Peyer's patch (tissue), 4 donors: ENCODE data around the gene SMLR1. TPM values are rescaled to one million over a fixed set of nuclear protein-coding genes. Genes with fewer than 3 reads are reported as not detected.

ENCODE experiments used
- DNase-seq, 3 donors: peaks; one replicate each; pipeline ENCODE4 v3.0.0-alpha.2; 2017 to 2019
- H3K27ac ChIP-seq, 4 donors: fragments of 200-600 bp; sonication (generic); one replicate each; pipeline ENCODE4 v1.5.1; 2016 to 2019
- H3K27me3 ChIP-seq, 2 donors: fragments of 200-600 bp; sonication (generic); one replicate each; pipeline ENCODE4 v1.5.1; 2019
- H3K36me3 ChIP-seq, 3 donors: fragments of 200-600 bp; sonication (generic); one replicate each; pipeline ENCODE4 v1.5.1; 2016 to 2019
- H3K4me1 ChIP-seq, 4 donors: fragments of 200-600 bp; sonication (generic); one replicate each; pipeline ENCODE4 v1.5.1; 2016 to 2019
- H3K4me3 ChIP-seq, 4 donors: fragments of 200-600 bp; sonication (generic); 1 replicate in 3 of 4; 2 replicates in 1 of 4; pipeline ENCODE4 v1.5.1; 2016 to 2019; ENCODE audit warnings: mild to moderate bottlenecking in 1 of 4
- H3K9me3 ChIP-seq, 4 donors: fragments of 200-600 bp; sonication (generic); one replicate each; pipeline ENCODE4 v1.5.1; 2016 to 2019; ENCODE audit warnings: mild to moderate bottlenecking in 1 of 4
- CTCF ChIP-seq, 6 experiments: fragments of 450-650 bp in 4 of 6; fragments of 200-600 bp in 2 of 6; sonication (generic) in 1 of 6; IDR thresholded peaks; one replicate each; pipeline ENCODE4 v1.5.1; 2017 to 2019; ENCODE audit warnings: antibody characterized with exemption in 6 of 6, mild to moderate bottlenecking in 3 of 6, moderate library complexity in 1 of 6
- POLR2A ChIP-seq, 2 donors: fragments of 450-650 bp; IDR thresholded peaks; one replicate each; pipeline ENCODE4 v1.5.1; 2017; ENCODE audit warnings: antibody characterized with exemption in 2 of 2, mild to moderate bottlenecking in 2 of 2, moderate library complexity in 2 of 2
- total RNA-seq, 4 donors: library from RNA; depleted of rRNA; stranded (reverse); fragments of >200 nt; gene quantifications; one replicate each; pipeline ENCODE4 v1.1.0, GENCODE V29; 2016

The SMLR1 gene
- total RNA-seq, 4 donors from 2014 or later, result 7.1 to 24.8 (median 15.6) TPM; not detected in 1

DNA sequence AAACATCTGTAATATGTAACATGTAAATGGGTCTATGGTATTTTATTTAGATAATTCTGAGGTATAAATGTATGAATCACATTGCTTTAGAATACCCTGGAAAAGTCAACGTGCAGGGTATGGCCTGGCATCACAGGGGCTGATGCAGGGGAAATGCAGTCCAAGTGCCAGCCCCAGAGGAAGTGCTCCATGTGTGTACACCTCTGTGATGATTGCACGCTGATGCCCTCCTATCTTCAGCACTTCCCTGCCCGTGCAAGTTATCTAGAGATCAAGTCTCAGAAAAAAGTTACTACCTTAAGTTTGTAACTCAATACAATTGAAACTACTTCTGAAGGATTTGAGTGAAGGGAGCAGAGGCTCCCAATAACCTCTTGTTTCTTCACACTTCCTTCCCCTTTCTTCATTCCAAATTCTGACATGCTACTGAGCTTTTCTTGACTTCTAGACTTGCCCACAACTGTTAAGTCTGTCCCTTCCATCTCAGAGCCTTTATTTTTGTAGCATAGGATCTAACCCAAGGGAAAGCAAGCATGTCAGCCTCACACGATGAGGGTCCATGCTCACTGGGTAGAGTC lies 2.2 kb downstream of the SMLR1 start:
- no peak for TF ChIP-seq CTCF (IDR thresholded peaks at IDR 0.05)
- no peak for TF ChIP-seq POLR2A (IDR thresholded peaks at IDR 0.05)
- peak overlapping the region in 1 of 4 donors; percentile 55 for H3K4me3 ChIP-seq

GRCh38 chr6:130831607-130832006 lies 4.4 kb downstream of the SMLR1 start:
- Histone ChIP-seq H3K27ac (no peak overlapping the region), H3K9me3 (no peaks in the 10 kb centered on the region), H3K4me3 (no peak overlapping the region), H3K36me3 (no peaks in the 10 kb centered on the region), H3K27me3 (no peaks in the 10 kb centered on the region), H3K4me1 (no peaks in the 10 kb centered on the region)
- DNase-seq, result no peak
- no peak for TF ChIP-seq CTCF (IDR thresholded peaks at IDR 0.05)
- no peak for TF ChIP-seq POLR2A (IDR thresholded peaks at IDR 0.05)

More for the DNA sequence above, 2.2 kb downstream of the SMLR1 start:
- H3K27me3 ChIP-seq, result no peaks in the 10 kb centered on the region
- H3K36me3 ChIP-seq, result no peaks in the 10 kb centered on the region
- no peaks in the 10 kb centered on the region for H3K9me3 ChIP-seq
- no peak overlapping the region for H3K27ac ChIP-seq
- DNase-seq, result no peak
- H3K4me1 ChIP-seq, result no peaks in the 10 kb centered on the region

DNA sequence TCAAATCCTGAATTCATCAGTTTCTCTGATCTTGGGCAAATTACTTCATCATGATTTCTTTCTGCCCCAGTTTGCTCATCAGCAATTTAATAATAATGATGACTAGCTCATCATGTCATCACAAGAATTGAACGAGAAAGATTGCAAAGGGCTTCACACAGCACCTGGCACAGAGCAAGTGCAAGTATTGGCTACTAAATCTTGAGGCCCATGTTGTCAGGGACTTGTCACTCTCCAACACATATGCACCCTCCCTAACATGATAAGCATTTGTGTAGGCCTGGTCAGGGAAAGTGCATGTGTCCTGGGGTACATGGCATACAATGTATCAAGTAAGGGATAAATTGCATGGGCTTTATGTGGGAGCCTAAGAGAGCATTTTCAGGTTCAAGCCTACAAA lies 6.4 kb downstream of the SMLR1 start:
- H3K4me3 ChIP-seq, result no peak overlapping the region
- no peak for DNase-seq
- no peaks in the 10 kb centered on the region for H3K36me3 ChIP-seq
- H3K27ac ChIP-seq, result no peak overlapping the region
- TF ChIP-seq POLR2A (IDR thresholded peaks at IDR 0.05), result no peak
- no peak for TF ChIP-seq CTCF (IDR thresholded peaks at IDR 0.05)
- no peaks in the 10 kb centered on the region for H3K27me3 ChIP-seq
- H3K9me3 ChIP-seq, result no peaks in the 10 kb centered on the region
- no peaks in the 10 kb centered on the region for H3K4me1 ChIP-seq

DNA sequence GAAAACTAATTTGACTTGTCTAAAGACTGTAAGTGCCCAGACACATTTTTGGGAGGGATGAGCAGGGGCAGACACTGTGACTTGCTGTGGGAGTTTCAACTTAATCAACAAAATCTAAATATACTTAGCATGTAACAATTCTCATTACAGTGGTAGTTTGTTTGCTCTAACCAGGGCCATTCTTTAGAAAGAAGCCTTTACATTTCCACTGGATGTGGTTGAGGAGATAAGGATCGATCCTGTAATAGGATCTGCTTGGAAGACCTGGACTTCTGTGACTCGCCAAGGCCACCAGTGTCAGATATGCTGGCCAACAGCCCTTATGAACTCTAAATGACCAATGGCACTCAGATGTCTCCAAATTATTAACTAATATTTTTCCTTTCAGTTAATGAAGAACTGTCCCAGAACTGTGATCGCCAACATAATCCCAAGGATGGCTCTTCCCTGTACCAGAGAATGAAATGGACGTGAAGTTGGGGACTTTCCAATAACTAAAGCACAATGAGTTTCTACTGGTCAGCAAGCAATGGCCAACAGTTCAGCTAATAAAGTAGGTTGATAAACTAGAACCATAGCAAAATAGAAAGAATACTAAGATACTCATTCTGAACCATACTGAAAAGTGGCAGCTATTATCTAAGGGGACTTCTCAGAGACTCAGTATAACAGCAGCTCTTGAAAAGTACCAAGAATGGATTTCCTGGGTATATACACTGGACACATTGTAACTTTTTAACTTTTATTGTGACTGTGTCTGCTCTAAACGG lies 7.5 kb downstream of the SMLR1 start:
- H3K36me3 ChIP-seq, result peaks cover 0 to 3% (median 0%) of the 10 kb centered on the region in 3 donors
- TF ChIP-seq CTCF (IDR thresholded peaks at IDR 0.05) (no peak), POLR2A (IDR thresholded peaks at IDR 0.05) (no peak)
- H3K4me1 ChIP-seq, result no peaks in the 10 kb centered on the region
- H3K4me3 ChIP-seq, result no peak overlapping the region
- H3K27me3 ChIP-seq, result no peaks in the 10 kb centered on the region
- H3K27ac ChIP-seq, result no peak overlapping the region
- no peak for DNase-seq
- no peaks in the 10 kb centered on the region for H3K9me3 ChIP-seq

- Histone ChIP-seq H3K27ac (no peak overlapping the region), H3K9me3 (no peaks in the 10 kb centered on the region), H3K27me3 (no peaks in the 10 kb centered on the region), H3K4me1 (no peaks in the 10 kb centered on the region), H3K4me3 (no peak overlapping the region), H3K36me3 (peaks cover 0 to 5% (median 0%) of the 10 kb centered on the region in 3 donors)
- DNase-seq, result no peak
- TF ChIP-seq CTCF (IDR thresholded peaks at IDR 0.05), result no peak
- TF ChIP-seq POLR2A (IDR thresholded peaks at IDR 0.05), result no peak
These were observed 8.9 kb downstream of the SMLR1 start for GRCh38 chr6:130836055-130836640.
